Limb (tissue), 2 donors: ENCODE measurements around the gene PITPNC1.
"Not testable (repeated sequence)": the region's sequence is repeated elsewhere in the genome, so short reads cannot be mapped to it uniquely, and the experiment has no call there.

ENCODE experiments used
- DNase-seq, 2 donors: peaks; one replicate each; pipeline ENCODE4 v3.0.0-alpha.2; 2016; ENCODE audit errors: extremely low spot score in 2 of 2

Gene PITPNC1

DNA sequence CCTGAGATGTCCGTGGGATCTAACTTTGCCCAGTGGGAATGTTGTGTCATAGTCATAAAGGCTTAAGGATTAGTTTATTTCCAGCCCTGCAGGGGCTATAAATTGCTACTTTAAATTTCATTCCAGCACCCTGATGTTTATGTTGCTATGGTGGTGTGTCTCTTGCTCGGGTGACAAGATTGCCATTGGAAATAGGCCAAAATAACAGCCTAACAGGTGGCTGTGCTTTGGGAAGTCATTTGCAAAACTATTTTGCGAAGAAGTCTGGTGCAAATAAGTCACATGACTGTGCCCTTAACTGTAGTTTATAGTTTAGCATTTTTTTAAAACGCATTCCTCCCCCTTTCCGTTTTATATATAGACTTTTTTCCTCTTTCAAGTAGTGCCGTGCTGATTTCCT, 23.1 kb downstream of the PITPNC1 start:
- DNase-seq: peak in 1 of 2 donors; percentile 62

DNA sequence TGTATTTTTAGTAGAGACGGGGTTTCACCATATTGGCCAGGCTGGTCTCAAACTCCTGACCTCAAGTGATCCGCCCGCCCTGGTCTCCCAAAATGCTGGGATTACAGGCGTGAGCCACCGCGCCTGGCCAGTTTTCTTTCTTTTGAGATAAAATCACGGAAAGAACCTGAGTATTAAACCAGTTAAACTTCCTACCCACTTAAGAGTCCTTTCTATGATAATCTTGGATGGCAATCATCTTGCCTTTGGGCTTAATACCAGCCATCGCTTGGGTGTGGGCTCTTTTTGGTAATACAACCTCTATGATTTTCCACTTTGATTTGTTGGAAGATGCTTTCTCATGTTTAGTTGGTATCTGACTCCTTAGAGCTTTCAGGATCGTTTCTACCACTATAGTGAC, 24.0 kb downstream of the PITPNC1 start:
- DNase-seq: no peak

DNA sequence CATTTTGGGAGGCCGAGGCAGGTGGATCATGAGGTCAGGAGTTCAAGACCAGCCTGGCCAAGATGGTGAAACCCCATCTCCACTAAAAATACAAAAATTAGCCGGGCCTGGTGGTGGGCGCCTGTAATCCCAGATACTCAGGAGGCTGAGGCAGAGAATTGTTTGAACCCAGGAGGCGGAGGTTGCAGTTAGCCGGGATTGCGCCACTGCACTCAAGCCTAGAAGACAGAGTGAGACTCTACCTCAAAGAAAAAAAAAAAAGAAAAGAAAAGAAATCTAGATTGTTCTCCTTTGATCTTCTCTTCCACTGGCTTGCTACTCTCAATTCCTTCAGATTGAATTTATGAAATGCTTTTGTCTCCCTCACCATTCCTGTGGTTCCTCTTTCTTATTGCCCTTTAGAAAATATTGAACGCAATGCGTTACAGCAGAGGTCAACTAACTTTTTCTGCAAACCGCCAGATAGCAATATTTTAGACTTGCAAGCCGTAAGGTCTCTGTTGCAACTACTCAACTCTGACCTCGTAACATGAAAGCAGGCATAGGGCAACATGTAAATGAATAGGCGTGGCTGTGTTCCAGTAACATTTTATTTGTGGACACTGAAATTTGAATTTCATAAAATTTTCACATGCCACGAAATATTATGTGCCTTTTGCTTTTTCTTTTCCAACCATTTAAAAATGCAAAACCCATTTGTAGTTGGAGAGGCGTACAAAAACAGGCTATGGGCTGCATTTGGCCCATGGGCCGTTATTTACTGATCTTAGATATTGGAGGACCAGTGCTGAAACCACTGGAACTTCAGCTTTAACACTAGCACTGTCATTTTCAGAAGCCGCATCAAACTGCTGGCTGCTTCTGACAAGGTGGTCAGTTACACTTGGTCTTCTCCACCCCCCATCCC, 24.8 kb downstream of the PITPNC1 start:
- DNase-seq: no peak

DNA sequence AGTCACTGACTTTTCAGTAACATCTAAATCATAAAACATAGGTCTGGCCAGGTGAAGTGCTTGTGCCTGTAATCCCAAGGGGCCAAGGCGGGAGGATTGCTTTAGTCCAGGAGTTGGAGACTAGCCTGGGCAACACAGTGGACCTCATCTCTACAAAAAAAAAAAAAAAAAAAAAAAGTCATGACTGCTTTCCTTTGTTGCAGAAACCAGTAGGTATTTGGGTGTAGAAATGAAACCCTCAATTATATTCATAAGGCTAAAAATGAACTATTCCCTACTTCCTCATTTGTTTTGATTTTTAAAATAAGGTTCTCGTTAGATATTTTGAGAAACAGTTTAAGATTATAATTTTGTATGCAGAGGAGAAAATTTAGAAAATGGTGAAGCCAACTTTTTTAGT, 26.0 kb downstream of the PITPNC1 start:
- no peak for DNase-seq

DNA sequence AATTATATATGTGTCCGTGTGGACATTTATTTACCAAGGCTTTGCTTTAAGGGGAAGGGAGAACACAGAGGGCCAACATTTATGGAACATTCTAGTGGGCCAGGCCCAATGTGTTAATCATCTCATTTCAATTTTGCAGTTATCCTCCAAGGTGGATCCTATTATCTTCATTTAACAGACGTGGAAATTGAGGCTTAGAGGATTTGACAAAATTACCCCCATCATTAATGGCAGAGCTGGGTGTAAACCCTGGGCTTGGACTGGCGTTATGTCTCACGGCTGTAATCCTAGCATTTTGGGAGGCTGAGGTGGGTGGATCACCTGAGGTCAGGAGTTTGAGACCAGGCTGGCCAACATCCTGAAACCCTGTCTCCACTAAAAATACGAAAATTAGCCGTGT, 26.4 kb downstream of the PITPNC1 start:
- DNase-seq: no peak

DNA sequence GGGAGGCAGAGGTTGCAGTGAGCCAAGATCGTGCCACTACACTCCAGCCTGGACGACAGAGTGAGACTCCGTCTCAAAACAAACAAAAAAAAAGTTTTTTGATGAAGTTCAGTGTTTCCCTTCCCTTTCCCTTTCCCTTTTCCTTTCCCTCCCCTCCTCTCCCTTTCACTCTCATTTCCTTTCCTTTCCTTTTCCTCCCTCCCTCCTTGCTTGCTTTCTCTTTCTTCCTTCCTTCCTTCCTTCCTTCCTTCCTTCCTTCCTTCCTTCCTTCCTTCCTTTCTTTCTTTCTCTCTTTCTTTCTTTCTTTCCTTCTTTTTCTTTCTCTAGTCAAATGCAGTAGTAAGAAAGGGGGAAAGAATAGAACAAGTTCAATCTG, 31.4 kb downstream of the PITPNC1 start:
- not testable (repeated sequence) for DNase-seq

DNA sequence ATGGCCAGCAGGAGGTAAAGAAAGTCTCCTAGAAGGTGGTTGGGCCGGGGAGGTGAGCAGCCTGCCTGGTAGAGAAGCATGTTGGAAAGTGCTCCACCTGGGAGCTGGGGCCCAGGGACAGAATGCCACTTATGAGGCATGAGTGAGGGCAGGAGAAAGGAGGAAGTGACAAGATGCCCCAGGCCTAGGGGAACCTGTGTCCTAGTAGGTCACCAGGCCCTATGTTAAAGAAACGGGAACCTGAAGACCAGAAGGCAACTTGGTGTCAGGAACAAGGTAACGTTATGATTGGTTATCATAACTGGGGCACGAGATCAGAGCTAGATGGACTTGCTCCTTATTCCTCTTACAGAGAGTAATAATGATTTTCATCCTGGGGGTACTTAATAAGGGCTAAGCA, 34.3 kb downstream of the PITPNC1 start:
- DNase-seq: no peak

DNA sequence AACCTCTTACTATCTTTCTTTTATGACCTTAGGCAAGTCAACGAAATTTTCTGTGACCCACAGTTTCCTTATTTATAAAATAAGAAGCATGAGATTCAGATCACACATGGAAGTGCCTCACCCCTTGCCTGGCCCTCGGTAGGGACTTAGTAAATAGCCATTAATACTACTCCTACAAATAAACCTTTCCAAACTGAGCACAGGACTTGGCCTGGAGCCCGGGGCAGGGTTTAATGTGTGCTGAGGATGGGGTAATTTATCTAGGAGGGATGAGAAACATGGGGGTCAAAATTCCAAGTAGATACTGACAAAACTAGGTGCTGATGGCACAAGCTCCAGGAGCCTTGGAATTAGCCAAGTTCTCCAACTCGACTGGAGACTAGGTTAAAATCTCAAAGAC, 35.0 kb downstream of the PITPNC1 start:
- no peak for DNase-seq

DNA sequence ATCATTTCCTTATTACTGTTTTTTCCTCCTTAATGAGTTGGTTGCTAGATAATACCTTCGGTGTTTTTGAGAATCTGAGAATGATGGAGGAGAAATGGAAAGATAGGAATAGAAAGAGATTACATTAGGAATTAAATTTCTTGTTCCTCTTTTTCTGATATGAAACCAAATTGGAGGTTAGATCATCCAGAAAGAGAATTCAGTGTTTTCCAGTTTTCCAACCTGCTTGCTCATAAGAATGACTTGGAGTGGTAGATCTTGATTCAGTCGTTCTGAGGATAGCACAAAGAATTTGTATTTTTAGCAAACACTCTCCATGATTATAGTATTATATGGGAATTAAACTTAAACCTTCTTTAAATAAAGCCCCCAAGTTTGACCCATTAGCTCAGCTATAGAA, 35.9 kb downstream of the PITPNC1 start:
- DNase-seq: no peak

DNA sequence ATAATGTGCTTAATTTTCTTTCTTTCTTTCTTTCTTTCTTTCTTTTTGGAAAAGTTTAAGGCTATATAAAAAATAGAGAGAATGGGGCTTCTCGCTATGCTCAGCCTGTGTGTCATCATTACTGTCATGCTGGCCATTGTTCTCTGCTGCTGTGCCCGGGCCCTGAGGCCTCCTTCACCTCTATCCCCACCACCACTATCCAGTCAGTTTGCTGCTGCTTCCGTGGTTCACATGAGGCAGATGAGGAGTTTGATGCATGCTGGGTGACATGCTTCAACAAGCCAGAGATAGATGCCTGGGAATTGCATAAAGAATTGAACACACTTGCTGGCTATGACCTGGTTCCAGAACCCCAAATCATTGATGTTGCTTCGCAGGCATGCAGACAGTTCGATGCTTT, 36.3 kb downstream of the PITPNC1 start:
- no peak for DNase-seq

DNA sequence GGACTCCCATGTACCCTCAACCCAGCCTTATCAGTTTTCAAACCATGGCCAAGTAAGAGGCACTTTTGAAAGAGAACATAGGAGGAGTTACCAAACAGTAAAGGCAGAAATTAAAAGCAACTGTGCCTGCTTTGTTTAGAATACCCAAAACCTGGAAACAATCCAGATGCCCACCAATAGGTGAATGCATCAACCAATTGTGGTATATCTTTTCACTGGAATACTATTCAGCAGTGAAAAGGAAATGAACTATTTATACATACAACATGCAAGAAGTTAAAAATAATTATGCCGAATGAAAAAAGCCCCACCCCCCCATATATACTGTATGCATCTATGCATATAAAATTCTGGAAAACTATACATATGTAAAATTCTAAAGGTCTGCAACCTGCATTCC, 37.0 kb downstream of the PITPNC1 start:
- no peak for DNase-seq

DNA sequence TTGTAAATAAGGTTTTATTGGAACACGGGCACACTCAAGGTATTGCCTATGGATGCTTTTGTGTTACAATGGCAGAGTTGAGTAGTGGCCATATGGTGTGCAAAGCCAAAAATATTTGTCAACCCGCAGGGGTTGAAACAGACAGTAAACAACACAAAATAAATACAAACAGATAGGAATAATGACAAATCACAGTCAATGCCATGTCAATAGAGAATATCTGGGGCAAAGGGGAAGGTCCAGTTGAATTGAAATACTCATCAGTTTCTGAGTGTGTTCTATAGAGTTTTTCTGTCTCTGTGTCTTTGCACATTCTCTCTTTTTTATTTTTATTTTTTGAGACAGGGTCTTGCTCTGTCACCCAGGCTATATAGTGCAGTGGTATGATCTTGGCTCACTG, 37.5 kb downstream of the PITPNC1 start:
- DNase-seq: no peak

DNA sequence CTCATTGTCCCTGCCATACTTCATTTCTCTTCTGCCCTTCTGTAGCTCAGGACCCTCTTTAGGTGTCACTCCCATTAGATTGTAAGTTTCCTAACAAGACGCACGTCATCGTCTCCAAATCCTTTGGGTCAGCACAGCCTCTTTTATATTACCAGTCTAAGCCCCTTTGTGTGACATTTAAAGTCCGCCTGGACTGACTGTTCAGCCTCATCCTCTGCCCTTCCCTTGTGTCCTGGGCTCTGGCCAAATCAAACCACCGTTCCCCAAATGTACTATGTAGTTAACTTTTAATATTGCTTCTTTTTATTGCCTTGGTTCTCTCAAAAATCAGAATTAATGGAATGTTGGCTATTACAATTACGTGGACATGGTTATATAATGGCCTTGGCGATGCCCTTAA, 38.2 kb downstream of the PITPNC1 start:
- DNase-seq: no peak

DNA sequence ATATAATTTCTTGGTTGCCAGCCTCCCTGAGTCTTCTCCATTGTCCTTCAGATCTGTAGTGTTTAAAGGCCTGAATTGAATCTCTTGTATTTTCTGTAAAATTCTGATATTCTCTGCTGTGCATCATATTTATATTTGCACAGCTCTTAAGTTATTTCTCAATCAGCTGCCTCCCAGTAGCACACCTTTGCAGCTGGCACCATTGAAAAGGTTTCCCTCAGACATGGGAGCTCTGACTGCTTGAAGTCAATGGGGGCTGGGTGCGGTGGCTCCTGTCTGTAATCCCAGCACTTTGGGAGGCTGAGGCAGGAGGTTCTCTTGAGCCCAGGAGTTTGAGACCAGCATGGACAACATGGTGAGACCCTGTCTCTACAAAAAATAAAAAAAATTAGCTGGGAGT, 40.4 kb downstream of the PITPNC1 start:
- no peak for DNase-seq

DNA sequence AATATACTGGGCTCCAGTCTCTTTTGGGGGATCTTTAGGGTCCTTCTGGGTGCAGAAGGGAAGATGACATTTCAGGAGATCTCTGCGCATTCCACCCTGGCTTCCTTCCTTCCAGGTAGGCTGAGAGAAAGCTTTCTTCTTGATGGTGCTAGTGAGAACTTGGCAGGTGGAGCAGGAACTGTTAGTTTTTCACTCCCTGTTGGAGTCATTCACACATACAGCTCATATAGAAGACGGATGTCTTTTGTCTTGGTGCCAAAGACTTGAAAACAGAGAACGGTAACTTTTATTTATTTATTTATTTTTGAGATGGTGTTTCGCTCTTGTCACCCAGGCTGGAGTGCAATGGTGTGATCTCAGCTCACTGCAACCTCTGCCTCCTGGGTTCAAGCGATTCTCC, 43.9 kb downstream of the PITPNC1 start:
- DNase-seq: no peak

DNA sequence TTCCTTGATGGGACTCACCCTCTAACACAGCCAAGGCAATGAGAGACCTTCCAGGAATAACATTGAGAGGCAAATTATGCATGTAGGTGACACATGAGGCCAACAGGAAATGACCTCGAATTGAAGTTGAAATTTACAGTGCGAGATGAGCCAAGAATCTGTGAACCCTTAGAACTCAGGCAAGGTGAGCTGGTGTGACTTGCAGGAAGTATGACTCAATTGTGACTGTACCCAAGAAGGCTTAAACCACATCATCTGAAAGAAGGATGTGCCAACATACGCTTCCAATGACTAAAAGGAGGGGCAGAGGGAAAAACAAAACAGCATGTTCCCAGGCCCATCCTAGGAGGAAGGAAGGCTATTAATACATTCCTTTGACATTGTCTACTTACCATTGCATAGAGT, 44.8 kb downstream of the PITPNC1 start:
- DNase-seq: no peak

DNA sequence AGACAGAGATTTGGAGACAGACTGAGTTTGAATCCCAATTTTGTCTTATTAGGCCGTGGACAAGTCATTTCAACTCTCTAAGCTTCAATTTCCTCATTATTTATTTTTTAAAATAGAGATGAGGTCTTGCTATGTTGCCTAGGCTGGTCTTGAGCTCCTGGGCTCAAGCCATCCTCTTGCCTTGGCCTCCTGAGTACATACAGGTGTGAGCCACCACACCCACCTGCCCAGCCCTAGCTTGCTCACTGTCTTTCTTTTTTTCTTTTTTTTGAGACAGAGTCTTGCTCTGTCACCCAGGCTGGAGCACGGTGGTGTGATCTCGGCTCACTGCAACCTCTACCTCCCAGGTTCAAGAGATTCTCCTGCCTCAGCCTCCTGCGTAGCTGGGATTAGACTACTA, 45.2 kb downstream of the PITPNC1 start:
- DNase-seq: not testable (repeated sequence)

DNA sequence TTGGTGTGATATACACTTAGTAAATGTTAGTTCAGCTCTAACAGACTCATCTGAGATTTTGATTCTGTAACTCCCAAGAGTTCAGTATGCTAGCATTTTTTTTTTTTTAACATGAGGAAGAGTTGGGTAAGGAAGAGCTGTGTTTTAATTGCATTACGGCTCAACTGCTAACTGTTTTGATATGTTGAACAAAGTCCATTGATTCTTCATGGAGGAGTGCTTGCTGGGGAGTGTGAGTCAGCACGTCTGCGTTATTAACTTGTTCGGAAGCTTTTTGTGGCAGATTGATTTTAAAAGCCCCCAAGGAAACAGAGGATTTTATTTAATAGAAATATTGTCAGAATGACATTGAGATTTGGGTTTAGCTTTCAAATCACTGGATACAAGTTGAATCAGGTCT, 45.8 kb downstream of the PITPNC1 start:
- DNase-seq: no peak

DNA sequence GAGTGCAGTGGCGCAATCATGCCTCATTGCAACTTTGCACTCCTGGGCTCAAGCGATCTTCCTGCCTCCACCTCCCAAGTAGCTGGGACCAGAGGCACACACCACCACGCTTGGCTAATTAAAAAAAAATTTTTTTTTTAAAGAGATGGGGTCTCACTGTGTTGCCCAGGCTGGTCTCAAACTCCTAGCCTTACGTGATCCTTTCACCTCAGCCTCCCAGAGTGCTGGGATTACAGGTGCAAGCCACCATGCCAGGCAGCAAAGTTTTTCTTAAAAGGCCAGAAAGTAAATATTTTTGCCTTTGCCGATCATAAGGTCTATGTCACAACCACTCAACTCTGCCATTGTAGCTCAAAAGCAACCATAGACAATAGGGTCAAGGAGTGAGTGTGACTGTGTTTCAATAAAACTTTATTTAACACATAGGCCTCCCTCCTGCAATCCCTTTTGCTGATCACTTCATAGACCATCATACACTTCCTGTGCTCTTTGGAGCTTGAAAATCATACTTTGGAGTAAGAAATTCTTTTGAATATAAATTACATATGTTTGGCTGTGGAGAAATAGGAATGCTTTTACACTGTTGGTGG, 48.6 kb downstream of the PITPNC1 start:
- no peak for DNase-seq

DNA sequence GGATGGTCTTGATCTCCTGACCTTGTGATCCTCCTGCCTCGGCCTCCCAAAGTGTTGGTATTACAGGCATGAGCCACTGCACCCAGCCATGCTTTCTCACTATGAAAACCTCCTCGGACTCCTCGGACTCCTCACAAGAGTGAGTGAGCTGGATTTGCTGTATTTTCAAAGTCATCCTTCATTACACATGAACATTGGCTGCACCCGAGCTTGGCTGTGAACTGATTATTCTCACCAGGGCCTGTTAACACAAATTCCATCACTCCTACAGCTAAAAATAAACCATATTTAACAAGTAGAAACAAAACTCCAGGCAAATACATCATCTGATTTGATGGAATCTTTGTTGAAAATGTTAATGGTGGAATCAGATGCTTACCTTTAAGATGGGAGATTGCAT, 50.3 kb downstream of the PITPNC1 start:
- DNase-seq: no peak

DNA sequence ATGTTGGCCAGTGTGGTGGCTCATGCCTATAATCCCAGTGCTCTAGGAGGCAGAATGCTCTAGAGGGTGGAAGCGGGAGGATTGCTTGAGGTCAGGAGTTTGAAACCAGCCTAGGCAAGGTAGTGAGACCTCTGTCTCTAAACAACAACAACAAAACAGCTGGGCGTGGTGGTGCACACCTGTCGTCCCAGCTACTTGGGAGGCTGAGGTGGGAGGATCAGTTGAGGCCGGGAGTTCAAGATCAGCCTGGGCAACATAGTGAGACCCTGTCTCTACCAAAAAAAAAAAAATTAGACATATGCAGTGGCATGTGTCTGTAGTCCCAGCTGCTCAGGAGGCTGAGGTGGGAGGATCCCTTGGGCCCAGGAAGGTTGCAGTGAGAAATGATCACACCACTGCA, 53.4 kb downstream of the PITPNC1 start:
- not testable (repeated sequence) for DNase-seq

DNA sequence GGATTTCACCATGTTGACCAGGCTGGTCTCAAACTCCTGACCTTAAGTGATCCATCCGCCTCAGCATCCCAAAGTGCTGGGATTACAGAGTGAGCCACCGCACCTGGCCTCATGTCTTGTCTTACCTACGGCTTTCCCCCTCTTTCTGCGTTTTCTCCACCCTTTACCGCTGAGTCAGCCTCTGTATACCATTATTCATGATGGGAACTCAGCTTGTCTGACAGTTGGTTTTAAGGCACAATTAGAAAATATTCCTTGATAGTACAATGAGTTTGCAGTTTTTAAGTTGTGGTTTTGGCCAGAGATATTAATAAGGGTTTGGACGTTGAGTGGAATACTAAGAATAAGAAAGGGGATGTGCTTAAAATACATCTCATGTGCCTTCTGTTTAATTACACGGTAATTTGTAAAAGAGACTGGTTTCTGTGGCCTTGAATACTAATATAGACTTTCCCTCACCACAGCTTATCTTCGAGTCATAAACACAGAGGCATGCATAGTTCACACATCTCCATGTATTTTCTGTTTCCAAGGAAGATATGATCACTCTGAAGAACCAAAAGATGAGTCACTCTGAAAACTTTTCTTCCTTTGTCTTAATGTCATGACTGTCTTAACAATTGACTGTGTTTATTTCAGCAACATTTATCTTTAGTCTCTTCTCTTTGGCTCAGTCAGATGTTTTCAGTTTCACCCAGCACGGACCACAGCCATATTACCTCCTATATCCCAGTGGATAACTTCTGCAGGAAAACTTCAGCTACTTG, 54.4 kb downstream of the PITPNC1 start:
- DNase-seq: no peak
